ENCODE measurements around the gene COL8A1.

- TF ChIP-seq POLR2A (IDR thresholded peaks at IDR 0.05; ENCODE audit: low read depth, low read length) (no peak), POLR2AphosphoS5 (IDR thresholded peaks at IDR 0.05; ENCODE audit: low read depth, low read length) (no peak)
These were observed 13.1 kb downstream of the COL8A1 start for GRCh38 chr3:99651531-99651930.
